GM18507 (cell line): ENCODE data around the gene DACH1.

Experiments
- DNase-seq: peaks from one replicate; pipeline ENCODE4 v3.0.0; 2011; ENCODE audit warnings: low read depth; ENCODE audit not compliant: insufficient read length; ENCODE audit errors: extremely low spot score
- FAIRE-seq: peaks from 2 replicates; lab custom pipeline; 2011; peaks lifted over from hg19 to GRCh38; lab: Jason Lieb, UNC

Gene DACH1

GRCh38 chr13:71536201-71536600, 330.8 kb downstream of the DACH1 start:
- no peak for DNase-seq
- FAIRE-seq = no peak

GRCh38 chr13:71524613-71525304, 342.2 kb downstream of the DACH1 start:
- DNase-seq (no peak), FAIRE-seq (no peak)

GRCh38 chr13:71524245-71524612, 342.8 kb downstream of the DACH1 start:
- FAIRE-seq (no peak), DNase-seq (no peak)

- no peak for FAIRE-seq
- DNase-seq = no peak
These were observed 344.0 kb downstream of the DACH1 start for GRCh38 chr13:71522941-71523526.

GRCh38 chr13:71517004-71517403, 350.0 kb downstream of the DACH1 start:
- no peak for DNase-seq
- FAIRE-seq = no peak

- DNase-seq (no peak), FAIRE-seq (no peak)
These were observed 350.5 kb downstream of the DACH1 start for GRCh38 chr13:71516521-71516920.

- no peak for DNase-seq
- no peak for FAIRE-seq
These were observed 351.3 kb downstream of the DACH1 start for GRCh38 chr13:71515744-71516038.

GRCh38 chr13:71514900-71515743, 351.9 kb downstream of the DACH1 start:
- FAIRE-seq = no peak
- DNase-seq = no peak

- FAIRE-seq (no peak), DNase-seq (no peak)
These were observed 353.5 kb downstream of the DACH1 start for GRCh38 chr13:71513411-71514033.

GRCh38 chr13:71503781-71504180, 363.2 kb downstream of the DACH1 start:
- DNase-seq (no peak), FAIRE-seq (no peak)

- DNase-seq = no peak
- no peak for FAIRE-seq
These were observed 367.0 kb downstream of the DACH1 start for GRCh38 chr13:71499944-71500514.

GRCh38 chr13:71499235-71499634, 367.8 kb downstream of the DACH1 start:
- no peak for DNase-seq
- no peak for FAIRE-seq

GRCh38 chr13:71493189-71493588, 373.8 kb downstream of the DACH1 start:
- no peak for FAIRE-seq
- no peak for DNase-seq

- FAIRE-seq = no peak
- DNase-seq = no peak
These were observed 374.6 kb downstream of the DACH1 start for GRCh38 chr13:71492346-71492871.

- no peak for FAIRE-seq
- DNase-seq = no peak
These were observed 376.0 kb downstream of the DACH1 start for GRCh38 chr13:71491010-71491409.

- no peak for FAIRE-seq
- no peak for DNase-seq
These were observed 378.0 kb downstream of the DACH1 start for GRCh38 chr13:71489041-71489440.

GRCh38 chr13:71488201-71488600, 378.8 kb downstream of the DACH1 start:
- FAIRE-seq = no peak
- DNase-seq = no peak

- no peak for FAIRE-seq
- no peak for DNase-seq
These were observed 381.1 kb downstream of the DACH1 start for GRCh38 chr13:71485913-71486312.

- FAIRE-seq (no peak), DNase-seq (no peak)
These were observed 383.3 kb downstream of the DACH1 start for GRCh38 chr13:71483733-71484132.

GRCh38 chr13:71481501-71481900, 385.5 kb downstream of the DACH1 start:
- FAIRE-seq (no peak), DNase-seq (no peak)
